ENCODE results near the gene NRXN2.

Gene NRXN2

GRCh38 chr11:64638018-64638665, 84.9 kb downstream of the NRXN2 start:
- no peak overlapping the region for H3K4me3 ChIP-seq (replicated peaks in 1 of 2; ENCODE audit: low read depth in 2 of 2, low read length in 2 of 2)
- DNase-seq (ENCODE audit: low read depth in 2 of 2) = no peak
- no peak for TF ChIP-seq CTCF (IDR thresholded peaks at IDR 0.05; ENCODE audit: low read depth, low read length)

- no peak overlapping the region for H3K4me3 ChIP-seq (replicated peaks in 1 of 2; ENCODE audit: low read depth in 2 of 2, low read length in 2 of 2)
- TF ChIP-seq CTCF (IDR thresholded peaks at IDR 0.05; ENCODE audit: low read depth, low read length) = no peak
- DNase-seq (ENCODE audit: low read depth in 2 of 2) = no peak
Measured at GRCh38 chr11:64637334-64638017, 85.5 kb downstream of the NRXN2 start.

GRCh38 chr11:64633555-64634159, 89.3 kb downstream of the NRXN2 start:
- no peak for DNase-seq (ENCODE audit: low read depth in 2 of 2)
- no peak overlapping the region for H3K4me3 ChIP-seq (replicated peaks in 1 of 2; ENCODE audit: low read depth in 2 of 2, low read length in 2 of 2)
- no peak for TF ChIP-seq CTCF (IDR thresholded peaks at IDR 0.05; ENCODE audit: low read depth, low read length)

GRCh38 chr11:64632654-64633053, 90.3 kb downstream of the NRXN2 start:
- no peak for TF ChIP-seq CTCF (IDR thresholded peaks at IDR 0.05; ENCODE audit: low read depth, low read length)
- no peak for DNase-seq (ENCODE audit: low read depth in 2 of 2)
- no peak overlapping the region for H3K4me3 ChIP-seq (replicated peaks in 1 of 2; ENCODE audit: low read depth in 2 of 2, low read length in 2 of 2)

GRCh38 chr11:64632237-64632636, 90.8 kb downstream of the NRXN2 start:
- DNase-seq (ENCODE audit: low read depth in 2 of 2) = no peak
- no peak for TF ChIP-seq CTCF (IDR thresholded peaks at IDR 0.05; ENCODE audit: low read depth, low read length)
- H3K4me3 ChIP-seq (replicated peaks in 1 of 2; ENCODE audit: low read depth in 2 of 2, low read length in 2 of 2) = no peak overlapping the region

GRCh38 chr11:64631675-64632074, 91.3 kb downstream of the NRXN2 start:
- no peak for DNase-seq (ENCODE audit: low read depth in 2 of 2)
- TF ChIP-seq CTCF (IDR thresholded peaks at IDR 0.05; ENCODE audit: low read depth, low read length) = no peak
- no peak overlapping the region for H3K4me3 ChIP-seq (replicated peaks in 1 of 2; ENCODE audit: low read depth in 2 of 2, low read length in 2 of 2)

Data from cardiac fibroblast (primary cell).